ENCODE results near the gene PNPO.

PNPO gene

DNA sequence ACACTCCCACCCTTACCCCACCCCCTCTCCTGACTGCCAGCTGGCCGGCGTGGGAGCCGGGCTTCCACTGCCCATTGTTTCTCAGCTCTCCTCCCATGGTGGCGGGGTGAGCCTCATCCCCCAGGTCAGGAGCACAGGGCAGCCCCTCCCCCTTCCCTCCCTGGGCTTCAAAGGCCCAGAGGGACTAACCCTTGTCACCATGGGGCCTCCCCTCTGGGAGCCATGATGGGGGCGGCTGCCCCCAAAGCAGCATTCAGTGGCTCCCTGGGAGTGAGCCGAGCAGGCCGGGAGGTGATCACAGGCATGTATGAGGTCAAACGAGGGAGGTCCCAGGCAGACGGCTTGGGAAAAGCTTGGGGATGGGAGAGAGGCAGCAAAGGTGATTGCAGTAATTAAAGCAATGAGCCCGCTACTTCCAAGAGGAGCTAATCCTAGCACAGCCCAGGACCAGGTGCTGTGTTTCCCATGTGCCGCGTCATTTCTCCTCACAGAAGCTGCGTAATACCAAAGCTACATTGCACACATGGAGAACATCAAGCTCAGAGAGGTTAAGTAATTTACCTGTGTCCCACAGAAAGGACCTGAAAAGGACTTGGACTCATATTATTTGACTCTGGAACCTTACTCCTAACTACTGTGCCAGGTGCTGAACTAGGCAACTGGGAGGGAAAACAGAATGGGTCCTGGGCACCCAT, 54.0 kb downstream of the PNPO start:
- no CpG with 5 or more reads among the region's 13 CpGs for WGBS, 2 donors (ENCODE audit: extremely low coverage in 2 of 2, insufficient read length in 2 of 2, insufficient replicate concordance in 1 of 2)
- peak overlapping the region; percentile 100 for H2BK5ac ChIP-seq (ENCODE audit: low read length)
- peak overlapping the region; percentile 57 for H2BK15ac ChIP-seq (ENCODE audit: low read length)
- H2AK5ac ChIP-seq (ENCODE audit: low read depth, low read length): peak overlapping the region; percentile 99
- no peaks in the 10 kb centered on the region for H3K9me3 ChIP-seq (replicated peaks in 1 of 2; ENCODE audit: control insufficient read depth in 2 of 2, insufficient read depth in 1 of 2, low read depth in 1 of 2, low read length in 2 of 2)
- H3K23ac ChIP-seq (ENCODE audit: low read depth, low read length, poor library complexity): no peak overlapping the region
- H3K4ac ChIP-seq (ENCODE audit: low read length): no peak overlapping the region
- no peak overlapping the region for H3K9ac ChIP-seq (ENCODE audit: low read depth, low read length, poor library complexity)
- H2AFZ ChIP-seq (ENCODE audit: low read length): no peak overlapping the region
- no peak overlapping the region for H3K14ac ChIP-seq (ENCODE audit: low read length)
- DNase-seq (ENCODE audit: low spot score): peak; percentile 86
- no peak overlapping the region for H4K8ac ChIP-seq (ENCODE audit: low read depth, low read length)
- H2BK12ac ChIP-seq (ENCODE audit: low read length): no peak overlapping the region
- H3K4me2 ChIP-seq (ENCODE audit: insufficient read depth, low read length, poor library complexity, severe bottlenecking): no peak overlapping the region
- H3K18ac ChIP-seq (ENCODE audit: low read length): peak overlapping the region; percentile 9
- no peaks in the 10 kb centered on the region for H3K79me1 ChIP-seq (ENCODE audit: low read depth, low read length)
- no peaks in the 10 kb centered on the region for H3K27me3 ChIP-seq (ENCODE audit: control insufficient read depth in 3 of 3, insufficient read depth in 3 of 3, low read depth in 1 of 3, low read length in 3 of 3)
- H2BK120ac ChIP-seq (ENCODE audit: low read depth, low read length): peak overlapping the region; percentile 100
- H4K91ac ChIP-seq (ENCODE audit: low read depth, low read length, poor library complexity): no peak overlapping the region
- no peaks in the 10 kb centered on the region for H3K36me3 ChIP-seq (replicated peaks in 1 of 2; ENCODE audit: control insufficient read depth in 2 of 2, insufficient read depth in 2 of 2, low read length in 2 of 2)
- H3K4me1 ChIP-seq (ENCODE audit: control insufficient read depth in 2 of 2, insufficient read depth in 1 of 2, low read depth in 1 of 2, low read length in 2 of 2): peaks cover 50 to 64% of the 10 kb centered on the region in 2 donors
- peak overlapping the region; percentile 93 for H3K27ac ChIP-seq (replicated peaks; ENCODE audit: low read length)
- H3K4me3 ChIP-seq (ENCODE audit: low read length in 2 of 2): no peak overlapping the region

DNA sequence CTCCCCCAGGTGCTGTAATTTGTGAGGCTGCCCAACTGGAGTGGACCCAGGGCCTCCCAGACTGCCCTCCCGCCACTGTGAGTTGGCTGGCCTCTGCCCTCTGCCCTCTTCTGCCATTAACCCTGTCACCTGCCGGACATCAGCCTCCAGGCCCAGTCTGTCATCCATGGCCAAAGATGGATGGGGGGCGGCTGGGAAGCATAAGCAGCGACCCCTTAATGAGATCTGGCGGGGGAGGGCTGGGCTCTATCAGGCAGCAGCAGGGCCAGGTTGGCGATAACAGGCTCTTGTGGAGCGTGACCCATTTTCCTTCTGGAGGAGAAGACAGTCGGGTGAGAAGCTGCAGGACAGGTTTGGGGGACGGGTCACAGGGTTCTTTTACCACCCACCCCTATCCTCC, 54.8 kb downstream of the PNPO start:
- Histone ChIP-seq H2BK12ac (ENCODE audit: low read length) (peak overlapping the region; percentile 96), H2AK5ac (ENCODE audit: low read depth, low read length) (peak overlapping the region; percentile 99), H3K4me2 (ENCODE audit: insufficient read depth, low read length, poor library complexity, severe bottlenecking) (no peak overlapping the region), H3K27me3 (ENCODE audit: control insufficient read depth in 3 of 3, insufficient read depth in 3 of 3, low read depth in 1 of 3, low read length in 3 of 3) (no peaks in the 10 kb centered on the region), H3K36me3 (replicated peaks in 1 of 2; ENCODE audit: control insufficient read depth in 2 of 2, insufficient read depth in 2 of 2, low read length in 2 of 2) (no peaks in the 10 kb centered on the region), H2BK120ac (ENCODE audit: low read depth, low read length) (peak overlapping the region; percentile 97), H3K14ac (ENCODE audit: low read length) (no peak overlapping the region), H4K91ac (ENCODE audit: low read depth, low read length, poor library complexity) (peak overlapping the region; percentile 98), H4K8ac (ENCODE audit: low read depth, low read length) (no peak overlapping the region), H3K23ac (ENCODE audit: low read depth, low read length, poor library complexity) (no peak overlapping the region), H3K79me1 (ENCODE audit: low read depth, low read length) (no peaks in the 10 kb centered on the region), H2BK15ac (ENCODE audit: low read length) (peak overlapping the region; percentile 5), H2BK5ac (ENCODE audit: low read length) (peak overlapping the region; percentile 93), H3K9ac (ENCODE audit: low read depth, low read length, poor library complexity) (no peak overlapping the region), H3K4me1 (ENCODE audit: control insufficient read depth in 2 of 2, insufficient read depth in 1 of 2, low read depth in 1 of 2, low read length in 2 of 2) (peaks cover 43 to 58% of the 10 kb centered on the region in 2 donors), H3K4me3 (ENCODE audit: low read length in 2 of 2) (no peak overlapping the region), H2AFZ (ENCODE audit: low read length) (no peak overlapping the region), H3K9me3 (replicated peaks in 1 of 2; ENCODE audit: control insufficient read depth in 2 of 2, insufficient read depth in 1 of 2, low read depth in 1 of 2, low read length in 2 of 2) (no peaks in the 10 kb centered on the region), H3K4ac (ENCODE audit: low read length) (peak overlapping the region; percentile 79), H3K27ac (replicated peaks; ENCODE audit: low read length) (peak overlapping the region; percentile 93), H3K18ac (ENCODE audit: low read length) (peak overlapping the region; percentile 97)
- no CpG with 5 or more reads among the region's 9 CpGs for WGBS, 2 donors (ENCODE audit: extremely low coverage in 2 of 2, insufficient read length in 2 of 2, insufficient replicate concordance in 1 of 2)
- DNase-seq (ENCODE audit: low spot score): no peak

DNA sequence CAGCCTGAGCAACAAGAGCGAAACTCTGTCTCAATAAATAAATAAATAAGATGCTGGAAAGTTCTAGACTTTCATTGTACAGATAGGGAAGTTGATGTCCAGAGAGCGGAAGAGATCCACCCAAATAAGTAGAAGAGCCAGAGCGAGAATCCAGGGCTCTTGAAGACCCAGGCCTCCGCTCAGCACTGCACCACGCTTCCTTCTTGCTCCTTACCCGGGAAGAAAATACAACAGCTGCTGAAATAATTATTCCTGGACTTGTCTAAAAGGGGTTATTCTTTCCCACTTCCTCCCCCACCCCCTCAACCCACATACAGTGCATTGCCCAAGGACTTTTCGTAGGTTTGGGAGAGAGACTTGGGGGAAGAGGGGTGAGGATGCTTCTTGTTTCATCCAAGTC, 56.2 kb downstream of the PNPO start:
- Histone ChIP-seq H2BK12ac (ENCODE audit: low read length) (peak overlapping the region; percentile 87), H4K91ac (ENCODE audit: low read depth, low read length, poor library complexity) (no peak overlapping the region), H3K4ac (ENCODE audit: low read length) (no peak overlapping the region), H2AFZ (ENCODE audit: low read length) (no peak overlapping the region), H2BK15ac (ENCODE audit: low read length) (no peak overlapping the region), H2AK5ac (ENCODE audit: low read depth, low read length) (peak overlapping the region; percentile 91), H3K79me1 (ENCODE audit: low read depth, low read length) (no peaks in the 10 kb centered on the region), H2BK120ac (ENCODE audit: low read depth, low read length) (no peak overlapping the region), H3K27me3 (ENCODE audit: control insufficient read depth in 3 of 3, insufficient read depth in 3 of 3, low read depth in 1 of 3, low read length in 3 of 3) (no peaks in the 10 kb centered on the region), H2BK5ac (ENCODE audit: low read length) (no peak overlapping the region), H3K14ac (ENCODE audit: low read length) (no peak overlapping the region), H3K23ac (ENCODE audit: low read depth, low read length, poor library complexity) (no peak overlapping the region), H3K36me3 (replicated peaks in 1 of 2; ENCODE audit: control insufficient read depth in 2 of 2, insufficient read depth in 2 of 2, low read length in 2 of 2) (no peaks in the 10 kb centered on the region), H4K8ac (ENCODE audit: low read depth, low read length) (no peak overlapping the region), H3K4me2 (ENCODE audit: insufficient read depth, low read length, poor library complexity, severe bottlenecking) (no peak overlapping the region), H3K4me3 (ENCODE audit: low read length in 2 of 2) (no peak overlapping the region), H3K27ac (replicated peaks; ENCODE audit: low read length) (no peak overlapping the region), H3K9ac (ENCODE audit: low read depth, low read length, poor library complexity) (no peak overlapping the region), H3K9me3 (replicated peaks in 1 of 2; ENCODE audit: control insufficient read depth in 2 of 2, insufficient read depth in 1 of 2, low read depth in 1 of 2, low read length in 2 of 2) (no peaks in the 10 kb centered on the region), H3K18ac (ENCODE audit: low read length) (no peak overlapping the region), H3K4me1 (ENCODE audit: control insufficient read depth in 2 of 2, insufficient read depth in 1 of 2, low read depth in 1 of 2, low read length in 2 of 2) (peaks cover 40 to 57% of the 10 kb centered on the region in 2 donors)
- DNase-seq (ENCODE audit: low spot score): no peak
- no CpG with 5 or more reads among the region's 7 CpGs for WGBS, 2 donors (ENCODE audit: extremely low coverage in 2 of 2, insufficient read length in 2 of 2, insufficient replicate concordance in 1 of 2)

DNA sequence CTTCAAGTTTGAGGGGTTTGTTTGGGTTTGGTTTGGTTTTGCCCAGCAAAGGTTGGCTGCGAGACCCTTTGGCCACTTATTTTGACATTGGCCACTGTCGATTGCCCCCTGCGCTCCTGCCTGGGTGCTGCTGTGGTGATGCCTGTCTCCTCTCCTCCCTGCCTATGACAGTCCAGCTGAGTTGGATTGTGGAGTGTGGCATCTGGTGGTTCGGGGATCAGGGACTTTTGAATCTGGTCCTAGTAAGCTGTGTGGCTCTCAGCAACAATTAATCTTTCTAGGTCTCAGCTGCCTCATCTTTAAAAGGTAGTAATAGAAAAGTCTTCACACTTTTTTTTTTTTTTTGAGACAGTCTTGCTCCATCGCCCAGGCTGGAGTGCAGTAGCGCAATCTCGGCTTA, 56.7 kb downstream of the PNPO start:
- H3K18ac ChIP-seq (ENCODE audit: low read length): peak overlapping the region; percentile 92
- no peaks in the 10 kb centered on the region for H3K27me3 ChIP-seq (ENCODE audit: control insufficient read depth in 3 of 3, insufficient read depth in 3 of 3, low read depth in 1 of 3, low read length in 3 of 3)
- H3K36me3 ChIP-seq (replicated peaks in 1 of 2; ENCODE audit: control insufficient read depth in 2 of 2, insufficient read depth in 2 of 2, low read length in 2 of 2): no peaks in the 10 kb centered on the region
- H3K4me1 ChIP-seq (ENCODE audit: control insufficient read depth in 2 of 2, insufficient read depth in 1 of 2, low read depth in 1 of 2, low read length in 2 of 2): peaks cover 44 to 57% of the 10 kb centered on the region in 2 donors
- H3K4ac ChIP-seq (ENCODE audit: low read length): no peak overlapping the region
- no peaks in the 10 kb centered on the region for H3K79me1 ChIP-seq (ENCODE audit: low read depth, low read length)
- H4K8ac ChIP-seq (ENCODE audit: low read depth, low read length): peak overlapping the region; percentile 29
- no peak overlapping the region for H3K14ac ChIP-seq (ENCODE audit: low read length)
- H2BK12ac ChIP-seq (ENCODE audit: low read length): peak overlapping the region; percentile 87
- H3K4me2 ChIP-seq (ENCODE audit: insufficient read depth, low read length, poor library complexity, severe bottlenecking): no peak overlapping the region
- no peak for DNase-seq (ENCODE audit: low spot score)
- no peak overlapping the region for H2AFZ ChIP-seq (ENCODE audit: low read length)
- H3K27ac ChIP-seq (replicated peaks; ENCODE audit: low read length): no peak overlapping the region
- no peak overlapping the region for H3K23ac ChIP-seq (ENCODE audit: low read depth, low read length, poor library complexity)
- no peak overlapping the region for H2BK120ac ChIP-seq (ENCODE audit: low read depth, low read length)
- no peak overlapping the region for H2BK15ac ChIP-seq (ENCODE audit: low read length)
- no CpG with 5 or more reads among the region's 7 CpGs for WGBS, 2 donors (ENCODE audit: extremely low coverage in 2 of 2, insufficient read length in 2 of 2, insufficient replicate concordance in 1 of 2)
- peak overlapping the region; percentile 91 for H2AK5ac ChIP-seq (ENCODE audit: low read depth, low read length)
- no peak overlapping the region for H3K9ac ChIP-seq (ENCODE audit: low read depth, low read length, poor library complexity)
- no peaks in the 10 kb centered on the region for H3K9me3 ChIP-seq (replicated peaks in 1 of 2; ENCODE audit: control insufficient read depth in 2 of 2, insufficient read depth in 1 of 2, low read depth in 1 of 2, low read length in 2 of 2)
- H3K4me3 ChIP-seq (ENCODE audit: low read length in 2 of 2): no peak overlapping the region
- H4K91ac ChIP-seq (ENCODE audit: low read depth, low read length, poor library complexity): peak overlapping the region; percentile 97
- H2BK5ac ChIP-seq (ENCODE audit: low read length): no peak overlapping the region

All from neuronal stem cell (in vitro differentiated cells).